Mucosa of descending colon (tissue), 3 donors: ENCODE results near the gene GALNT7. TPM values are rescaled to one million over a fixed set of nuclear protein-coding genes. Genes with fewer than 3 reads are reported as not detected.
A peak's percentile ranks its signal among the peaks of the same experiment; 100 is the strongest.

ENCODE experiments used
- ATAC-seq: fragments of 200-7000 bp; cut with Tn5 transposase; one replicate; pipeline ENCODE4 v1.9.1; 2020; ENCODE audit warnings: mild to moderate bottlenecking, moderate library complexity
- DNase-seq, 3 donors: peaks; one replicate each; pipeline ENCODE4 v3.0.0-alpha.2; 2020
- H3K36me3 ChIP-seq: fragments of 200-600 bp; one replicate; pipeline ENCODE4 v1.8.0; 2021; ENCODE audit warnings: low read depth, mild to moderate bottlenecking
- H3K4me1 ChIP-seq: fragments of 200-600 bp; one replicate; pipeline ENCODE4 v1.8.0; 2021; ENCODE audit warnings: low read depth, mild to moderate bottlenecking
- H3K4me3 ChIP-seq: fragments of 200-600 bp; one replicate; pipeline ENCODE4 v1.8.0; 2021; ENCODE audit warnings: mild to moderate bottlenecking
- H3K9me3 ChIP-seq: fragments of 200-600 bp; one replicate; pipeline ENCODE4 v1.8.0; 2021; ENCODE audit warnings: mild to moderate bottlenecking
- intact Hi-C, 2 donors: fragments of 100-400 bp; cut with DNase I in 1 of 2; cut with micrococcal nuclease in 1 of 2; formaldehyde crosslinking; loops; one replicate each; pipeline versions ENCODE4 v1.11.0 to v1.11.1; 2022; cut with DNase I, micrococcal nuclease
- total RNA-seq, 3 donors: library from RNA; stranded (reverse); fragmentation: NEBNext Ultra II Directional in 2 of 3; extraction: Animal tissue kit (Norgen Biotek cat#: 25700) in 2 of 3; gene quantifications; one replicate each; pipeline versions ENCODE4 v1.2.1 to v1.2.4, GENCODE V29; 2021 to 2023
- TF ChIP-seq, protein P1 (sequence below): fragments of 200-600 bp; IDR thresholded peaks from one replicate; pipeline ENCODE4 v1.8.0; 2022; ENCODE audit warnings: antibody characterized with exemption, mild to moderate bottlenecking
- donor health status: DM: no; HTN: no; CAD: no; lungs with moderate emphysema.
- donor health status: DM: no; HTN: no; CAD: no.
- donor health status: DM: no; HTN: yes; CAD: no.

The GALNT7 gene
- total RNA-seq, 3 donors from 2014 or later, result 61.4 to 141 (median 109) TPM

DNA sequence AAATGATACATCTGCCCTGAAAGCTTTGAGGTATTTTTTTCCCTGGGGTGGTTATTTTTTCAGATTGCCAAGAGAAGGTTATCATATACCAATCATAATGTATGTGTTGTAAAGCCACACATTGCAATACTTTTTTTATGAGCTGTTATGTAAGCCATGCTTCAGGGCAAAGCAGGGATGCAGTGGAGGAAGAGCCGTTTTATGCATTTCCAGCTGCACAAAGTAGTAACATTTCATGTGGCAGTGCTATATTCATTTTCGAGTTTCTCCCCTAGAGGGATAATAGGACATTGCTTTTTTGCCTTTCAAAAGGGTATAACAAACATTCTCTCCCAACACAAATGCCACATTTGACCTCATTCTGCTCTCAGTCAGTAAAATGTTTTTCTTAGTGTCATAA is 68.5 kb downstream of the GALNT7 start:
- TF ChIP-seq, protein P1, sequence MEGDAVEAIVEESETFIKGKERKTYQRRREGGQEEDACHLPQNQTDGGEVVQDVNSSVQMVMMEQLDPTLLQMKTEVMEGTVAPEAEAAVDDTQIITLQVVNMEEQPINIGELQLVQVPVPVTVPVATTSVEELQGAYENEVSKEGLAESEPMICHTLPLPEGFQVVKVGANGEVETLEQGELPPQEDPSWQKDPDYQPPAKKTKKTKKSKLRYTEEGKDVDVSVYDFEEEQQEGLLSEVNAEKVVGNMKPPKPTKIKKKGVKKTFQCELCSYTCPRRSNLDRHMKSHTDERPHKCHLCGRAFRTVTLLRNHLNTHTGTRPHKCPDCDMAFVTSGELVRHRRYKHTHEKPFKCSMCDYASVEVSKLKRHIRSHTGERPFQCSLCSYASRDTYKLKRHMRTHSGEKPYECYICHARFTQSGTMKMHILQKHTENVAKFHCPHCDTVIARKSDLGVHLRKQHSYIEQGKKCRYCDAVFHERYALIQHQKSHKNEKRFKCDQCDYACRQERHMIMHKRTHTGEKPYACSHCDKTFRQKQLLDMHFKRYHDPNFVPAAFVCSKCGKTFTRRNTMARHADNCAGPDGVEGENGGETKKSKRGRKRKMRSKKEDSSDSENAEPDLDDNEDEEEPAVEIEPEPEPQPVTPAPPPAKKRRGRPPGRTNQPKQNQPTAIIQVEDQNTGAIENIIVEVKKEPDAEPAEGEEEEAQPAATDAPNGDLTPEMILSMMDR, result no peak
- DNase-seq, result no peak
- ATAC-seq, result peak; percentile 85
- H3K4me1 ChIP-seq, result peaks cover 6% of the 10 kb centered on the region
- no peaks in the 10 kb centered on the region for H3K9me3 ChIP-seq
- H3K4me3 ChIP-seq, result no peak overlapping the region
- intact Hi-C loops, result no loop called here
- H3K36me3 ChIP-seq, result no peaks in the 10 kb centered on the region

DNA sequence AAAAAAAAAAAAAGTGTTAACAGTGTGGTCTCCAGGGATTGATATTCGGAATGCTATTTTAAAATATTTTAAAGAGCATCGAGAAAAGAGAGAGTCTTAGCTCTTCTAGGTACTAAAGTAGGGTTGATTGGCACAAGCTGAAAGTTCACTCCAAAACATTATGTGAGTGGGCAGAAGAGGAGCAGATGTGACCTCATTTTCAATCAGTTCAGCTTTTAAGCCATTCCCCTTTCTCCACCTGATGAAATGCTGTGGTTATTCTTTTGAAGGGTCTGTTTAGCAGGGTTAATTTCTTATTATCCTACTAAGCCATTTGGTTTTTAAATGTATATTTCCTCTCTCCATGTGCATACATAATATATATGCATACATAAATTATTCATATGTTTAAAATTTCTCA is 69.2 kb downstream of the GALNT7 start:
- H3K4me3 ChIP-seq, result no peak overlapping the region
- intact Hi-C loops, result no loop called here
- ATAC-seq, result no peak
- H3K9me3 ChIP-seq, result no peaks in the 10 kb centered on the region
- no peak for DNase-seq
- peaks cover 6% of the 10 kb centered on the region for H3K4me1 ChIP-seq
- TF ChIP-seq, protein P1, result no peak
- no peaks in the 10 kb centered on the region for H3K36me3 ChIP-seq

DNA sequence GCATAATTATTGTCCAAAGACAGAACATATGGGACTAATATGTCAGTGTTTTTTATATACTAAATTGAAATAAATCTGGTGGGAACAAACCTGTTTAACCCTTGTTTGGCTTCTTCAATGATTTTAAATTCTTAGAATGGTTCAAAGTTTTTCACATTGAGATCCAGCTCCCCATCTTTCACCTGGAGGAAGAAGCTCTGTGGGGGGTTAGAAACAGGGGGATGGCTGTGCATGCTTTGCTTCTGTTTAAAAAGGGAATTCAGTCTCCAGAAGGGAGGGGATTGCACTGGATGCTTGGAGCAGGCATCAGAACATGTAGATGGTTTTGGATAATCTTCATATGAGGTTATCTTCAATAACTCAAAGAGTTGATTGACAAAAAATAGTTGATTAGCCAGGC is 72.1 kb downstream of the GALNT7 start:
- Histone ChIP-seq H3K36me3 (no peaks in the 10 kb centered on the region), H3K4me3 (no peak overlapping the region), H3K9me3 (no peaks in the 10 kb centered on the region), H3K4me1 (peaks cover 8% of the 10 kb centered on the region)
- intact Hi-C loops, result no loop called here
- no peak for ATAC-seq
- TF ChIP-seq, protein P1, result no peak
- DNase-seq, result no peak

DNA sequence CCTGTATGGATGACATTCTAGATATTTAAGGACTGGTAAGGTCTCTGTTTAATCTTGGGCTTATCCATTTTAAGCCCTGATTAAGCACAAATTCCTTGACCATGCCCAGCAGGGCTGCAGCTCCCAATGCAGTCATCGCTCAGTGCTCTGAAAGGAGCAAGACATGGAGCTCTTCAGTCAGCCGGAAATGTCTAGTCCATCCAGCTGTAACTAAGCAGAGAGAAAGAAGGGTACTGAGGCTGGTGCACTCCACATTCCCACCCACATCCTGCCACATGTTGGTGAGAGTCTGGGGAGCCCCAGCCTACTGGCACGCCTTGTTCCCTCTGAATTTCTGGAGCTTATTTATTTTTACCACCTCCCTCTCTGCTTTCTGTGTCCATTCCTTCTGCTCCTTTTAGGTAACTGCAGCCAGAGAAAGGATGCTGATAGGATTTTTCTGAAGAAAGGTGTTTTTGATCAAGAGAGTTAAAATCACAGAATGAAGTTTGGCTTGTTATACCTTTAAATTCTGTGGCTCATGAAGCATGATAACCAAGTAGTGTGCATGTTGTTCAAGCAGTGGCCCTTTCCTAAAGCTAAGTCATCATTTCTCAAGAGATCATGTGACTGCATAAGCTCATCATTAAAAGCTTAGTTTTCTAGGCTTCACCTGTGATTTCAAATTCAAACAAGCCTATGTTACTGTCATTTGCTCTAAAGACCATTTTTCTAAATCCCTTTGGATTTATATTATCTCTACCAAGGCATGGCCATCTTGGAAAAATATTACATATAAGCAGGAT is 74.0 kb downstream of the GALNT7 start:
- DNase-seq (no peak), ATAC-seq (no peak)
- TF ChIP-seq, protein P1, result no peak
- H3K36me3 ChIP-seq, result no peaks in the 10 kb centered on the region
- H3K4me3 ChIP-seq, result no peak overlapping the region
- intact Hi-C loops, result no loop called here
- no peaks in the 10 kb centered on the region for H3K9me3 ChIP-seq
- peaks cover 3% of the 10 kb centered on the region for H3K4me1 ChIP-seq

DNA sequence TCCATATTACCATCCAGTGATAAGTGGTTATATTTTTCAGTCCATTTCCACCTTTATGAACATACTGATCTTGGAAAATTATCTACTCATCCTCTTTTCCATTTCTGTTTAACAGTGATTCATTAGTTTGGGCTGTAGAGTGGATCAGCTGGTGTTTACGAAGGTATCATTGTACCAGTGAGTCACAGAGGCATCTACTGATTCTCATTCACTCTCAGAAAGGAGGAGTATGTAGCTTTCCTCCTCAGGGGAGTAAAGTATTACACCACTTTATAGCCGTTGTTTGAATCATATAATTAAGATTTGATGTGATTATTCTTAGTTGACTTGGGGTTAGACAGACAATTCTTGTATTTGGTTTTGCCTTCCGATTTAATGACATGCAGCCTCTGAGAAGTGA is 74.7 kb downstream of the GALNT7 start:
- intact Hi-C loops, result no loop called here
- Histone ChIP-seq H3K4me3 (no peak overlapping the region), H3K4me1 (peaks cover 3% of the 10 kb centered on the region), H3K9me3 (no peaks in the 10 kb centered on the region), H3K36me3 (no peaks in the 10 kb centered on the region)
- no peak for DNase-seq
- TF ChIP-seq, protein P1, result no peak
- peak; percentile 90 for ATAC-seq
